OCI-LY3 (cell line): ENCODE data around the gene INTS6L.
"Not testable (repeated sequence)": the region's sequence is repeated elsewhere in the genome, so short reads cannot be mapped to it uniquely, and the experiment has no call there.

Experiments used
- EZH2phosphoT487 ChIP-seq: fragments of 200-600 bp; shearing (Covaris generic); IDR thresholded peaks from 2 replicates; pipeline ENCODE4 v1.6.1; 2018; ENCODE audit warnings: antibody characterized with exemption, mixed run types, low read depth
- TF ChIP-seq, protein P1 (sequence below): fragments of 200-600, 300-600 bp; sonication (generic); IDR thresholded peaks from 2 replicates; pipeline ENCODE4 v1.5.1; 2014; ENCODE audit warnings: antibody characterized with exemption, low read length, low read depth

GRCh38 chrX:135624408-135625204 is 104.1 kb downstream of the INTS6L start:
- TF ChIP-seq, protein P1, sequence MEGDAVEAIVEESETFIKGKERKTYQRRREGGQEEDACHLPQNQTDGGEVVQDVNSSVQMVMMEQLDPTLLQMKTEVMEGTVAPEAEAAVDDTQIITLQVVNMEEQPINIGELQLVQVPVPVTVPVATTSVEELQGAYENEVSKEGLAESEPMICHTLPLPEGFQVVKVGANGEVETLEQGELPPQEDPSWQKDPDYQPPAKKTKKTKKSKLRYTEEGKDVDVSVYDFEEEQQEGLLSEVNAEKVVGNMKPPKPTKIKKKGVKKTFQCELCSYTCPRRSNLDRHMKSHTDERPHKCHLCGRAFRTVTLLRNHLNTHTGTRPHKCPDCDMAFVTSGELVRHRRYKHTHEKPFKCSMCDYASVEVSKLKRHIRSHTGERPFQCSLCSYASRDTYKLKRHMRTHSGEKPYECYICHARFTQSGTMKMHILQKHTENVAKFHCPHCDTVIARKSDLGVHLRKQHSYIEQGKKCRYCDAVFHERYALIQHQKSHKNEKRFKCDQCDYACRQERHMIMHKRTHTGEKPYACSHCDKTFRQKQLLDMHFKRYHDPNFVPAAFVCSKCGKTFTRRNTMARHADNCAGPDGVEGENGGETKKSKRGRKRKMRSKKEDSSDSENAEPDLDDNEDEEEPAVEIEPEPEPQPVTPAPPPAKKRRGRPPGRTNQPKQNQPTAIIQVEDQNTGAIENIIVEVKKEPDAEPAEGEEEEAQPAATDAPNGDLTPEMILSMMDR = not testable (repeated sequence)
- TF ChIP-seq EZH2phosphoT487 = not testable (repeated sequence)
